ENCODE measurements around the gene GRM3.

Gene GRM3

GRCh38 chr7:86762129-86762528, 118.4 kb downstream of the GRM3 start:
- H3K4me3 ChIP-seq (ENCODE audit: low read depth, low read length) = no peak overlapping the region
- in situ Hi-C loops (cut with HindIII; ENCODE audit: low pct_ligation_motif_present, low sequenced_read_pairs) = no loop called here
- no peak for TF ChIP-seq CTCF (IDR thresholded peaks at IDR 0.05; ENCODE audit: low read depth, low read length, missing control alignments)

GRCh38 chr7:86765931-86766330, 122.2 kb downstream of the GRM3 start:
- TF ChIP-seq CTCF (IDR thresholded peaks at IDR 0.05; ENCODE audit: low read depth, low read length, missing control alignments) = no peak
- H3K27ac ChIP-seq = no peak overlapping the region
- DNase-seq = no peak
- H3K36me3 ChIP-seq (replicated peaks) = no peaks in the 10 kb centered on the region
- in situ Hi-C loops (cut with HindIII; ENCODE audit: low pct_ligation_motif_present, low sequenced_read_pairs) = no loop called here
- H3K27me3 ChIP-seq (replicated peaks) = no peaks in the 10 kb centered on the region
- no peak overlapping the region for H3K4me3 ChIP-seq (ENCODE audit: low read depth, low read length)

More at GRCh38 chr7:86762129-86762528, 118.4 kb downstream of the GRM3 start:
- DNase-seq = no peak
- no peak overlapping the region for H3K27ac ChIP-seq
- H3K27me3 ChIP-seq (replicated peaks) = no peaks in the 10 kb centered on the region
- H3K36me3 ChIP-seq (replicated peaks) = no peaks in the 10 kb centered on the region

- no peak for DNase-seq
- in situ Hi-C loops (cut with HindIII; ENCODE audit: low pct_ligation_motif_present, low sequenced_read_pairs) = no loop called here
- H3K27me3 ChIP-seq (replicated peaks) = no peaks in the 10 kb centered on the region
- no peak overlapping the region for H3K4me3 ChIP-seq (ENCODE audit: low read depth, low read length)
- no peak for TF ChIP-seq CTCF (IDR thresholded peaks at IDR 0.05; ENCODE audit: low read depth, low read length, missing control alignments)
- H3K27ac ChIP-seq = no peak overlapping the region
- no peaks in the 10 kb centered on the region for H3K36me3 ChIP-seq (replicated peaks)
These were observed 124.7 kb downstream of the GRM3 start for GRCh38 chr7:86768394-86768793.

GRCh38 chr7:86768967-86769760, 125.5 kb downstream of the GRM3 start:
- H3K36me3 ChIP-seq (replicated peaks) = no peaks in the 10 kb centered on the region
- H3K27ac ChIP-seq = no peak overlapping the region
- in situ Hi-C loops (cut with HindIII; ENCODE audit: low pct_ligation_motif_present, low sequenced_read_pairs) = no loop called here

GRCh38 chr7:86773309-86773708, 129.6 kb downstream of the GRM3 start:
- H3K4me3 ChIP-seq (ENCODE audit: low read depth, low read length) = no peak overlapping the region
- in situ Hi-C loops (cut with HindIII; ENCODE audit: low pct_ligation_motif_present, low sequenced_read_pairs) = no loop called here
- DNase-seq = no peak
- TF ChIP-seq CTCF (IDR thresholded peaks at IDR 0.05; ENCODE audit: low read depth, low read length, missing control alignments) = no peak
- H3K27me3 ChIP-seq (replicated peaks) = no peaks in the 10 kb centered on the region
- H3K27ac ChIP-seq = no peak overlapping the region
- no peaks in the 10 kb centered on the region for H3K36me3 ChIP-seq (replicated peaks)

More at GRCh38 chr7:86768967-86769760, 125.5 kb downstream of the GRM3 start:
- no peak for DNase-seq
- no peaks in the 10 kb centered on the region for H3K27me3 ChIP-seq (replicated peaks)
- no peak for TF ChIP-seq CTCF (IDR thresholded peaks at IDR 0.05; ENCODE audit: low read depth, low read length, missing control alignments)
- H3K4me3 ChIP-seq (ENCODE audit: low read depth, low read length) = no peak overlapping the region

- Histone ChIP-seq H3K27ac (no peak overlapping the region), H3K36me3 (replicated peaks) (no peaks in the 10 kb centered on the region), H3K4me3 (ENCODE audit: low read depth, low read length) (no peak overlapping the region), H3K27me3 (replicated peaks) (no peaks in the 10 kb centered on the region)
- in situ Hi-C loops (cut with HindIII; ENCODE audit: low pct_ligation_motif_present, low sequenced_read_pairs) = no loop called here
- DNase-seq = no peak
- TF ChIP-seq CTCF (IDR thresholded peaks at IDR 0.05; ENCODE audit: low read depth, low read length, missing control alignments) = no peak
These were observed 131.5 kb downstream of the GRM3 start for GRCh38 chr7:86775203-86775602.

Measured in brain microvascular endothelial cell (primary cell).